ENCODE data around the gene SSTR3.

DNA sequence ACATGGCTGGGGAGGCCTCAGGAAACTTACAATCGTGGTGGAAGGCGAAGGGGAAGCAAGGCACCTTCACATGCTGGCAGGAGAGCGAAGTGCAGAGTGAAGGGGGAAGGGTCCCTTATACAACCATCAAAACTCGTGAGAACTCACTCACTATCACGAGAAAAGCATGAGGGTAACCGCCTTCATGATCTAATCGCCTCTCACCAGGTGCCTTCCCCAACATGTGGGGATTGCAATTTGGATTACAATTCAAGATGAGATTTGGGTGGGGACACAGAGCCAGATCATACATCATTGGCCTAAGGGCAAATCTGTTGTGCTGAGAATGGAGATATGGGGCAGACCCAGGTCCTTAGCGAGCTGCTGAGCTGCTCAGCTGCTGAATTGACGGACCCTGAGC, 37.3 kb downstream of the SSTR3 start:
- TF ChIP-seq POLR2A (IDR thresholded peaks at IDR 0.05): no peak
- TF ChIP-seq, protein P1, sequence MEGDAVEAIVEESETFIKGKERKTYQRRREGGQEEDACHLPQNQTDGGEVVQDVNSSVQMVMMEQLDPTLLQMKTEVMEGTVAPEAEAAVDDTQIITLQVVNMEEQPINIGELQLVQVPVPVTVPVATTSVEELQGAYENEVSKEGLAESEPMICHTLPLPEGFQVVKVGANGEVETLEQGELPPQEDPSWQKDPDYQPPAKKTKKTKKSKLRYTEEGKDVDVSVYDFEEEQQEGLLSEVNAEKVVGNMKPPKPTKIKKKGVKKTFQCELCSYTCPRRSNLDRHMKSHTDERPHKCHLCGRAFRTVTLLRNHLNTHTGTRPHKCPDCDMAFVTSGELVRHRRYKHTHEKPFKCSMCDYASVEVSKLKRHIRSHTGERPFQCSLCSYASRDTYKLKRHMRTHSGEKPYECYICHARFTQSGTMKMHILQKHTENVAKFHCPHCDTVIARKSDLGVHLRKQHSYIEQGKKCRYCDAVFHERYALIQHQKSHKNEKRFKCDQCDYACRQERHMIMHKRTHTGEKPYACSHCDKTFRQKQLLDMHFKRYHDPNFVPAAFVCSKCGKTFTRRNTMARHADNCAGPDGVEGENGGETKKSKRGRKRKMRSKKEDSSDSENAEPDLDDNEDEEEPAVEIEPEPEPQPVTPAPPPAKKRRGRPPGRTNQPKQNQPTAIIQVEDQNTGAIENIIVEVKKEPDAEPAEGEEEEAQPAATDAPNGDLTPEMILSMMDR (IDR thresholded peaks at IDR 0.05): no peak

Data from testis (tissue), 2 donors.